Endothelial cell of umbilical vein (primary cell): Measurements from ENCODE around the gene UBD.

ENCODE experiments used
- EZH2 ChIP-seq: IDR thresholded peaks from 2 replicates; pipeline ENCODE4 v1.6.1; 2012; ENCODE audit warnings: borderline replicate concordance, low read depth, mild to moderate bottlenecking, moderate library complexity, low read length, inconsistent platforms; ENCODE audit not compliant: severe bottlenecking
- POLR2A ChIP-seq: IDR thresholded peaks from 2 replicates; pipeline ENCODE4 v1.6.1; 2012; ENCODE audit warnings: low read depth, mild to moderate bottlenecking, control low read depth, low read length
- POLR2AphosphoS5 ChIP-seq: IDR thresholded peaks from 2 replicates; pipeline ENCODE4 v1.6.1; 2012; ENCODE audit warnings: low read depth, mild to moderate bottlenecking, control low read depth, low read length, moderate library complexity; ENCODE audit not compliant: insufficient read depth
- TF ChIP-seq, protein P1 (sequence below), 2 donors: IDR thresholded peaks; 1 replicate in 1 of 2; 2 replicates in 1 of 2; pipeline ENCODE4 v1.5.1; 2011; ENCODE audit warnings: low read length in 2 of 2, mild to moderate bottlenecking in 2 of 2, moderate library complexity in 2 of 2, control low read depth in 1 of 2, inconsistent platforms in 1 of 2, low read depth in 1 of 2; ENCODE audit not compliant: insufficient read depth in 1 of 2; ENCODE audit errors: extremely low read depth in 1 of 2

DNA sequence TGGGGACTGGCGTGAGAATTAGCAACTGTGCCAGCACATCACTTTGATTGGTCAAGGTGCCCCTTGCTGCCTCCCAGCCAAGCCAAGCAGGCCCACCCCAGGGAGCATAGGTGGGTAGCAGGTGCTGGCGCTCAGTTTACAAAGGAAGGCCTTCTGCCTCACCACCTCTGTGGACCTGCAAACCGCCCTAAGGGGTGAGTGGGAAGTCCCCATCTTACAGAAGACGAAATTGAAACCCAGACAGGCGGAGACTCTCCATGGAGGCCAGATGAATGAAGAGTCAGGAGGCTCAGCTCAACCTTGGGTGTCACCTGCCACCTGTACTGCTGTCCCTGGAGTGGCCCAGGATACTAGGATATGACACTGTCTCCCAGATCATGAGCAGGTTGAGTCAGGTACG is 50.3 kb downstream of the UBD start:
- no peak for TF ChIP-seq POLR2A
- TF ChIP-seq, protein P1, sequence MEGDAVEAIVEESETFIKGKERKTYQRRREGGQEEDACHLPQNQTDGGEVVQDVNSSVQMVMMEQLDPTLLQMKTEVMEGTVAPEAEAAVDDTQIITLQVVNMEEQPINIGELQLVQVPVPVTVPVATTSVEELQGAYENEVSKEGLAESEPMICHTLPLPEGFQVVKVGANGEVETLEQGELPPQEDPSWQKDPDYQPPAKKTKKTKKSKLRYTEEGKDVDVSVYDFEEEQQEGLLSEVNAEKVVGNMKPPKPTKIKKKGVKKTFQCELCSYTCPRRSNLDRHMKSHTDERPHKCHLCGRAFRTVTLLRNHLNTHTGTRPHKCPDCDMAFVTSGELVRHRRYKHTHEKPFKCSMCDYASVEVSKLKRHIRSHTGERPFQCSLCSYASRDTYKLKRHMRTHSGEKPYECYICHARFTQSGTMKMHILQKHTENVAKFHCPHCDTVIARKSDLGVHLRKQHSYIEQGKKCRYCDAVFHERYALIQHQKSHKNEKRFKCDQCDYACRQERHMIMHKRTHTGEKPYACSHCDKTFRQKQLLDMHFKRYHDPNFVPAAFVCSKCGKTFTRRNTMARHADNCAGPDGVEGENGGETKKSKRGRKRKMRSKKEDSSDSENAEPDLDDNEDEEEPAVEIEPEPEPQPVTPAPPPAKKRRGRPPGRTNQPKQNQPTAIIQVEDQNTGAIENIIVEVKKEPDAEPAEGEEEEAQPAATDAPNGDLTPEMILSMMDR (IDR thresholded peaks at IDR 0.05; ENCODE audit: extremely low read depth in 1 of 2, insufficient read depth in 1 of 2, low read depth in 1 of 2, low read length in 2 of 2): no peak
- TF ChIP-seq EZH2: no peak
- no peak for TF ChIP-seq POLR2AphosphoS5
